ENCODE results near the gene SHQ1. TPM values are rescaled to one million over a fixed set of nuclear protein-coding genes. Genes with fewer than 3 reads are reported as not detected.

Gene SHQ1
- total RNA-seq, 2 experiments from 2014 or later, result 9.4 to 13.1 TPM

GRCh38 chr3:72748659-72749058, 99.6 kb downstream of the SHQ1 start:
- Histone ChIP-seq H3K4me1 (ENCODE audit: insufficient read depth, low read length) (peaks cover 7% of the 10 kb centered on the region), H3K27ac (ENCODE audit: low read depth in 1 of 2, low read length in 2 of 2) (no peak overlapping the region), H3K4me3 (ENCODE audit: low read length) (no peak overlapping the region), H3K9me3 (ENCODE audit: control insufficient read depth in 1 of 2, insufficient read depth in 1 of 2, low read length in 2 of 2) (no peaks in the 10 kb centered on the region), H3K27me3 (ENCODE audit: control insufficient read depth in 1 of 2, insufficient read depth in 2 of 2, low read length in 2 of 2) (no peaks in the 10 kb centered on the region), H3K36me3 (ENCODE audit: insufficient read depth, low read length) (peaks cover 2% of the 10 kb centered on the region)
- Mint-ChIP-seq H3K9me3 (no peaks in the 10 kb centered on the region), H3K27ac (peak overlapping the region; percentile 90), H3K27me3 (no peaks in the 10 kb centered on the region), H3K36me3 (ENCODE audit: low read depth) (peaks cover 44% of the 10 kb centered on the region), H3K4me3 (peak overlapping the region; percentile 56), H3K4me1 (ENCODE audit: low read depth) (peaks cover 54% of the 10 kb centered on the region)
- intact Hi-C loops (cut with DNase I, micrococcal nuclease), result no loop called here
- TF ChIP-seq CTCF (IDR thresholded peaks at IDR 0.05), result no peak
- CTCF ChIA-PET, result no interaction called here
- ATAC-seq (ENCODE audit: poor library complexity), result peak; percentile 83
- DNase-seq, result peak in 2 of 14 experiments; percentile 22 to 30
- POLR2A ChIA-PET, result interaction anchor here (1.0 to 3.5 kb wide), 3 partner anchors 8 to 72 kb away, joined by 3 to 18 read pairs (median 3); no protein-coding TSS in a partner anchor

- H3K4me1 ChIP-seq (ENCODE audit: insufficient read depth, low read length), result peaks cover 7% of the 10 kb centered on the region
- no peak overlapping the region for H3K27ac ChIP-seq (ENCODE audit: low read depth in 1 of 2, low read length in 2 of 2)
- H3K9me3 ChIP-seq (ENCODE audit: control insufficient read depth in 1 of 2, insufficient read depth in 1 of 2, low read length in 2 of 2), result no peaks in the 10 kb centered on the region
- H3K4me3 ChIP-seq (ENCODE audit: low read length), result no peak overlapping the region
- peaks cover 2% of the 10 kb centered on the region for H3K36me3 ChIP-seq (ENCODE audit: insufficient read depth, low read length)
- intact Hi-C loops (cut with DNase I, micrococcal nuclease), result no loop called here
- ChIA-PET CTCF (no interaction called here), POLR2A (interaction anchor here (3.5 kb wide), 1 partner anchor 7 kb away, joined by 18 read pairs; no protein-coding TSS in a partner anchor)
- Mint-ChIP-seq H3K4me1 (ENCODE audit: low read depth) (peaks cover 46% of the 10 kb centered on the region), H3K9me3 (no peaks in the 10 kb centered on the region), H3K27me3 (no peaks in the 10 kb centered on the region), H3K36me3 (ENCODE audit: low read depth) (peaks cover 38% of the 10 kb centered on the region), H3K27ac (peak overlapping the region; percentile 90), H3K4me3 (no peak overlapping the region)
- no peak for TF ChIP-seq CTCF (IDR thresholded peaks at IDR 0.05)
- DNase-seq, result no peak
- ATAC-seq (ENCODE audit: poor library complexity), result no peak
- no peaks in the 10 kb centered on the region for H3K27me3 ChIP-seq (ENCODE audit: control insufficient read depth in 1 of 2, insufficient read depth in 2 of 2, low read length in 2 of 2)
These were observed 101.5 kb downstream of the SHQ1 start for GRCh38 chr3:72746430-72747411.

GRCh38 chr3:72745146-72745999, 102.9 kb downstream of the SHQ1 start:
- H3K27me3 ChIP-seq (ENCODE audit: control insufficient read depth in 1 of 2, insufficient read depth in 2 of 2, low read length in 2 of 2), result no peaks in the 10 kb centered on the region
- Mint-ChIP-seq H3K27me3 (no peaks in the 10 kb centered on the region), H3K4me1 (ENCODE audit: low read depth) (peaks cover 47% of the 10 kb centered on the region), H3K27ac (no peak overlapping the region), H3K4me3 (no peak overlapping the region), H3K36me3 (ENCODE audit: low read depth) (peaks cover 28% of the 10 kb centered on the region), H3K9me3 (no peaks in the 10 kb centered on the region)
- no peak overlapping the region for H3K27ac ChIP-seq (ENCODE audit: low read depth in 1 of 2, low read length in 2 of 2)
- DNase-seq, result no peak
- POLR2A ChIA-PET, result interaction anchor here (1.0 kb wide), 1 partner anchor 249 kb away, joined by 3 read pairs; no protein-coding TSS in a partner anchor
- peaks cover 2% of the 10 kb centered on the region for H3K36me3 ChIP-seq (ENCODE audit: insufficient read depth, low read length)
- CTCF ChIA-PET, result interaction anchor here (1.0 kb wide), 1 partner anchor 11 kb away, joined by 4 read pairs; no protein-coding TSS in a partner anchor
- peaks cover 9% of the 10 kb centered on the region for H3K4me1 ChIP-seq (ENCODE audit: insufficient read depth, low read length)
- H3K4me3 ChIP-seq (ENCODE audit: low read length), result no peak overlapping the region
- TF ChIP-seq CTCF (IDR thresholded peaks at IDR 0.05), result no peak
- no peak for ATAC-seq (ENCODE audit: poor library complexity)
- intact Hi-C loops (cut with DNase I, micrococcal nuclease), result no loop called here
- no peaks in the 10 kb centered on the region for H3K9me3 ChIP-seq (ENCODE audit: control insufficient read depth in 1 of 2, insufficient read depth in 1 of 2, low read length in 2 of 2)
